Glomerular endothelial cell (primary cell): ENCODE data around the gene RNPEPL1. TPM values are rescaled to one million over a fixed set of nuclear protein-coding genes. Genes with fewer than 3 reads are reported as not detected.
"Not testable (repeated sequence)": the region's sequence is repeated elsewhere in the genome, so short reads cannot be mapped to it uniquely, and the experiment has no call there.

Source experiments
- DNase-seq: peaks from one replicate; pipeline ENCODE4 v3.0.0-alpha.2; 2011; ENCODE audit warnings: low read depth, low spot score; ENCODE audit errors: extremely low read depth
- total RNA-seq: library from RNA; depleted of rRNA; stranded (reverse); fragments of >200 nt; gene quantifications from 2 replicates; pipeline ENCODE4 v1.2.3, GENCODE V29; 2015

RNPEPL1 gene, protein sequence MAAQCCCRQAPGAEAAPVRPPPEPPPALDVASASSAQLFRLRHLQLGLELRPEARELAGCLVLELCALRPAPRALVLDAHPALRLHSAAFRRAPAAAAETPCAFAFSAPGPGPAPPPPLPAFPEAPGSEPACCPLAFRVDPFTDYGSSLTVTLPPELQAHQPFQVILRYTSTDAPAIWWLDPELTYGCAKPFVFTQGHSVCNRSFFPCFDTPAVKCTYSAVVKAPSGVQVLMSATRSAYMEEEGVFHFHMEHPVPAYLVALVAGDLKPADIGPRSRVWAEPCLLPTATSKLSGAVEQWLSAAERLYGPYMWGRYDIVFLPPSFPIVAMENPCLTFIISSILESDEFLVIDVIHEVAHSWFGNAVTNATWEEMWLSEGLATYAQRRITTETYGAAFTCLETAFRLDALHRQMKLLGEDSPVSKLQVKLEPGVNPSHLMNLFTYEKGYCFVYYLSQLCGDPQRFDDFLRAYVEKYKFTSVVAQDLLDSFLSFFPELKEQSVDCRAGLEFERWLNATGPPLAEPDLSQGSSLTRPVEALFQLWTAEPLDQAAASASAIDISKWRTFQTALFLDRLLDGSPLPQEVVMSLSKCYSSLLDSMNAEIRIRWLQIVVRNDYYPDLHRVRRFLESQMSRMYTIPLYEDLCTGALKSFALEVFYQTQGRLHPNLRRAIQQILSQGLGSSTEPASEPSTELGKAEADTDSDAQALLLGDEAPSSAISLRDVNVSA
- 108 and 141 TPM in 2 replicates for total RNA-seq

- no peak for DNase-seq
These were observed at the start of gene RNPEPL1 for GRCh38 chr2:240567872-240568677. Gene RNPEPL1, plus strand, starts transcription at chr2:240568484. Its CDS starts 103 bp downstream, at chr2:240568587.

DNA sequence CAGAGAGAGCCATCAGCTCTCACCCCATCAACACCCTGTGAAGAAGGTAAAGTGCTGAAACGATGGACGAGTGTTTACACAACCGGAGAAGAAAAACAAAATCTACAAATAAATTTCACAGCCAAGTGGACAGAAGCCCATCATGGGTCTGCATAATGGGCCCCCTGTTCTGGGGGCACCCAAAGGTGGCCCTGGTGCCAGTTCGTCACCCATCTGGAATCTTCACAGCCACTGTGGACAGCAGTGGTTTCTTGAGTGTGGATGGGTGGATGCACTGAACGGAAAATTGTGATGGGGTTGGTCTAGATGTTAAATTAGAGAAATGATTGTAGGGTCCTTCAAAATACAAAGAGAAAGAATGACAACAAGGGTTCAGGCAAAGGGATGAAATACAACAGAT is 49.3 kb upstream of the RNPEPL1 start:
- no peak for DNase-seq

DNA sequence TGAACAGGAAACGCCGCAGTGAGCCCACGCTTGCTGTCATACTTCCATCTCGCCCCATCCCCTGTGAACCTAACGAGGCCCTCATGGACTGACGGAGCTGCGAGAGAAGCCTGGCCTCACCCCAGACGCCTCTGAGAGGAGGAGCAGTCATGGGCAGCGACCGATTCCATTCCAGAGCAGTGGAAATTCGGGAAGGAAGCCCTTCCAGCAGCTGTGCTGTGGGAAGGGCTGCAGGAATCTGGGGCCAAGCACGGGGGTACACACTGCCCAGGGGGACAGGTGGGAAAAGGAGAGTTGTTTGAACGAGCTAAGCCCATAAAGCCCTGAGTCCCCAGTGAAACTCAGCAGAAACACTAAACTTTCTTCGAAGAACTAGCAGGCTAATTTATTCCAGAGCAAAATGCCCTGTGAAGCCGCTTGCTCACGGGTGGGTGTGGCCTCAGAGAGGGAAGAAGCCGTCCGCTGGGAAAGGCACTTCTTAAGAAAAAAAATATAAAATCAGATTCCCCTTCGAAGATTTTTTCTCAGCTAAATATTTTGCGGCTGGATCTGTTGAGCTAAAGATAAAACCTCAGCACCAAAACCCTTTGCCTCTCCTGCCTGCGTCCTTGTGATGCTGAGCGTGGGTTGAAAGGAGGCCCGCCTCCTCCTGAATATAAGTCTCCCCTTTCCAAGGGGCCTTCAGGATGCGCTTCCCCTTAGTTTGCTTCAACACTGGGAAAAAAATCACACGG is 48.7 kb upstream of the RNPEPL1 start:
- no peak for DNase-seq

DNA sequence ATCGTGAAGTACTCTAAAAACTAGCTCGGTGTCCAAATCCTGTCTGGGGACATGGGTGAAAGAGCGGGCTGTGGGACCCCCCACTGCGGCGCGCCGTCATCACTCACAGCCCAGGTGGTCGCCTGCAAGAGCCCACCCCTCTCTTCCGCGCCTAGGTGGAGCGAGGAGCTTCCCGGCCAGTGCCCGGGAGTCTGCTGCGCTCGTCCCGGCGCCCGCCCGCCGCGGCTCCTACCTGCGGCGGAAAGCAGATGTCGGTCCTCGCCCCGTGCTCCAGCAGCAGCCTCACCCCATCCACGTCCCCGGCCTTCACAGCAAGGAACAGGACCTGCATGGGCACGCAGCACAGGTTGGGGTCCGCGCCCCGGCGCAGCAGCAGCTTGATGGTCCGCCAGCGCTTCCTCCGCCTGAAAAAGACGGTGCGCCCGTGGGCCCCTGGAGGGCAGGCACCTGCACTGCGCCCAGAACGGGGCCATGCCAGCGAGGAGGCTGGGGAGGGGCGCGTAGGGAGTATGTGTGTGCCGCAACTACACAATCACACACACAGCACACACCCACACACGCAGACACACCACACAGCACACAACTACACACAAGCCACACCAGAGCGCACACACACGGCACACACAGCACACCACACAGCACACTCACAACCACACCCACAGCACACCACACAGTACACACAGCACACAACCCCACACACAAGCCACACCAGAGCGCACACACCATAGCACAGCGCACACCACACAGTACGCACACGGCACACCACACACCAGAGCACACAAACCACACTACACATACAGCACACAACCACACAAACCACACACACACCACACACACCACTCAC is 47.9 kb upstream of the RNPEPL1 start:
- no peak for DNase-seq

DNA sequence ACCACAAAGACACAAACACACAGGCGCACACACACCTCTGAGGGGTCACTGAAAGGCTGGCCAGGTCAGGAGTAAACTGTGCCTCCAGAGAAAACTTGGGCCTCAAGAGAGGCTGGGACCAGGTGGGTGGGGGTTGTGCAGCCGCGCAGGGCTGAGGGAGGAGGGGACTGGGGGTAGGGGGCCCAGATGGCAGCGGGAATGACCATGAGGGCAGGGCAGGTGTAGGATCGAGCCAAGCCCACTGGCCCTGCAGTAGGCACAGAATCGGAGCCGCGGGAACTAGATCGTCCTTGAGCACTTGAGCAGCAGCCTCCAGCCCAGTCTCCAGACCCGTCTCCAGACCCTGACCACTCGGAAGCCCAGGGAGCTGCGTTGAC is 47.3 kb upstream of the RNPEPL1 start:
- no peak for DNase-seq

DNA sequence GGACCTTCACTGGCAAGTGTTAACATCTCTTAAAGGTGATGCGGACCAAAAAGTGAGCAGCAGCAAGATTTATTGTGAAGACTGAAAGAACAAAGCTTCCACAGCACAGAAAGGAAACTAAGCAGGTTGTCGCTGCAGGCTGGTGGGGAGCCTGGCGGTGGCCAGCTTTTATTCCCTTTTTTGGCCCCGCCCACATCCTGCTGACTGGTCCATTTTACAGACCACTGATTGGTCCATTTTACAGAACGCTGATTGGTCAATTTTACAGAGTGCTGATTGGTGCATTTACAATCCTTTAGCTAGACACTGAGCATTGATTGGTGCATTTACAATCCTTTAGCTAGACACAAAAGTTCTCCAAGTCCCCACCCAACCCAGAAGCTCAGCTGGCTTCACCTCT is 46.4 kb upstream of the RNPEPL1 start:
- DNase-seq = not testable (repeated sequence)

GRCh38 chr2:240522406-240522805 is 45.9 kb upstream of the RNPEPL1 start:
- no peak for DNase-seq

GRCh38 chr2:240523451-240524281 is 44.6 kb upstream of the RNPEPL1 start:
- DNase-seq = no peak

- no peak for DNase-seq
These were observed 43.1 kb upstream of the RNPEPL1 start for GRCh38 chr2:240524963-240525718.

- no peak for DNase-seq
These were observed 42.5 kb upstream of the RNPEPL1 start for GRCh38 chr2:240525802-240526201.

DNA sequence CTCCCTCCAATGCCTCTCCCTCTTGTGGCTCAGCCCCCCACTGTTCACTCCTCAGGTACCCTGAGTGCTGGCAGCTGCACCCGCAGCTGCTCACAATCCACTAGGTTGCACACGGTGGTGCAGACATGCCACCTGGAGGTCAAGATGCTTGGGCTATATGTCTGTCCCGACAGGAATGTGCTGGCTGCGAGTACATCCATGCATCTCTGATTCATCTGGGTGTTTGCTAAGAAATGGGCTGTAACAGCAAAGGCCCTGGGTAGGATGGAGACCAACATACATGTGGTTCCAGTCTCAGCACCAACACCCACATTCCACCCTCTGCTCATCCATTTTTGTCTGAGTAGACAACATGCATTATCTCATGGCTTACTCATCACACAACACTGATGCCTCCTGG is 41.8 kb upstream of the RNPEPL1 start:
- no peak for DNase-seq

- no peak for DNase-seq
These were observed 41.0 kb upstream of the RNPEPL1 start for GRCh38 chr2:240527153-240527750.

DNA sequence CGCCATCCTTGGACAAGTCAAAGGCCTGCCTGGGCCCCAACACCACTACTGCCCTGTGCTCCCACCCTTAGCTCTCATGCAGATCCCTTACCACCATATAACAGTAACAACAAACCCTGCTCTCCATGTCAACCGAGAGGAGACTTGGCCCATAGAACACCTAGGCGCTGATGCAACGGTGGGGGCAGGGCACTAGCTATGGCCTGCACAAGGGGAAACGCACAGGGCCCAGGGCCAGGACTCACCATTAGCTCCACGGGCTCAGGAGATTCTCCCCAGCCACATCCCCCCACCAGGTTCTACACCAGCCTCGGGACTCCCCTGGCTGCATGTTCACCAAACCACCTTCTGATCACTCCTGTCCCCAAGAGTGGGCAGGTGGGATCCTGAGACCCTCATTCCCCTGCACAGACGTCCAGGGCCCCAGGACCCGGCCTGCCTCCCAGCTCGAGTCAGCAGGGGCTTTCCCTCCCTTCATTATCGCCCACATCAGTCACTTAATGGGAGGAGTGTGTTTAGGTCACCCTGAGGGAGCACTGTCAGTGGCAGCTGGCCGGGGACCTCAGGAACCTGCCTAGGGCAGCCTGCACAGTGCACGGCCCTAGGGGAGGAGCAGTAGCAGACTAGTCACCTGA is 39.8 kb upstream of the RNPEPL1 start:
- no peak for DNase-seq

DNA sequence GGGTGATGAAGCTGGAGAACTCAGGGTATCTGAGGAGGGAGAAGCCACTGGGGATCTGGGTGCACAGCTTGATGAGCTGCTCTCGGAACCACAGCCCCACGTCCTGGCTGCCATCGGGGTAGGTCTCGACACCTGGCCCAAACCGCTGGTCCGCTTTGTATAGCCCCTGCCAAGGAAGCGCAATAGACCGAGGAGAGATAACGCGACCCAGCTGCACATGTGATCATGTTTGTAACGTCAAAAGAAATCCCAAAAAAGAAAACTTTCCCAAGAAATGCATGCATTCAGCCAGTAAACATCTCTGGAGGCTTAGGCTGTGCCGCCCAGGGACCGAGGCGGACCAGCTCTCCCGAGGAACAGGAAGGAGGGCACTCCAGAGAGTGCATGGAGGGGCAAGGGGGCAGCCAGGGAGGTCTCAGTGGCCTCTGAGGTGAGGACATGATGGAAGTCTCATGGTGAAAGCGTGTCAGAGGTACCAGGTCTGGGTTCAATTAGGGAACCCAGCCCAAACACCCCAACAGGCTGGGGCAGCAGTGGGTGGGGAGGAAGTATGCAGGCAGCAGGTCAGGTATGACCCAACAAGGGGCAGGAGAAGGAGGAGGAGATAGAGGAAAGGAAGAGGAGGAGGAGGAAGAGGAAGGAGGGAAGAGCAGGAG is 38.8 kb upstream of the RNPEPL1 start:
- DNase-seq = no peak

DNA sequence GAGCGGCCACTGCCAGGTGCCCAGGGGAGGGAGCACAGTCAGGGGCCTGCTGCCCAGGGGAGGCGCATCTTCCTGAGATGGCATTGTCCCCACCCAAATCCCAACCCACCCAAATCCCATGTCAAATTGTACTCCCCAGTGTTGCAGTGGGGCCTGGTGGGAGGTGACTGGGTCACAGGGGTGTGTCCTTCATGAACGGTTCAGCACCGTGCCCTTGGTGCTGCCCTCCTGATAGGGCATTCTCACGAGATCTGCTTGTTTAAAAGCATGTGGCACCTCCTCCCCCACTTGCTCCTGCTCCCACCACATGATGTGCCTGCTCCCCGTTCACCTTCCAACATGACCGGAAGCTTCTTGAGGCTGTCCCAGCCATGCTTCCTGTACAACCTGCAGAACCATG is 38.1 kb upstream of the RNPEPL1 start:
- DNase-seq = no peak

DNA sequence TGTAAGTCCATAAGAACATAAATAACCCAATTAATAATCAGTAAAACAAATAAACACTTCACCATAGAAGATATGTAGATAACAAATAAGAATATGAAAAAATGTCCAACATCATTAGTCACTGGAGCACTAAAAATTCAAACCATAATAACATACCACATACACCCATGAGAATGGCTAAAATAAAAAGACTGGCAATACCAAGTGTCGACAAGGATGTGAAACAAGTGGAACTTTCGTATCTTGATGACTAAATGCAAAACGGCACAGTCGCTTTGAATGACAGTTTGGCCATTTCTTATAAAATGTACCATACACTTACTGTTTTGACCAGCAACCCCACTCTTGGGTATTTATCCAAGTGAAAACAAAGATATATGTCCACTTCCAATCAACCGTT is 37.2 kb upstream of the RNPEPL1 start:
- DNase-seq = no peak
